Stimulated activated CD8-positive, alpha-beta memory T cell treated with anti-CD3 and anti-CD28 coated beads, Interleukin-7, amount 100 ng/mL, for 4 hours (primary cell): ENCODE measurements around the gene IGLL5.

Experiments used
- DNase-seq, 2 donors: peaks; one replicate each; pipeline ENCODE4 v3.0.0-alpha.2; 2020; ENCODE audit warnings: low read depth in 2 of 2

Gene IGLL5

GRCh38 chr22:22863001-22863400 is 24.6 kb upstream of the IGLL5 start:
- no peak for DNase-seq

DNA sequence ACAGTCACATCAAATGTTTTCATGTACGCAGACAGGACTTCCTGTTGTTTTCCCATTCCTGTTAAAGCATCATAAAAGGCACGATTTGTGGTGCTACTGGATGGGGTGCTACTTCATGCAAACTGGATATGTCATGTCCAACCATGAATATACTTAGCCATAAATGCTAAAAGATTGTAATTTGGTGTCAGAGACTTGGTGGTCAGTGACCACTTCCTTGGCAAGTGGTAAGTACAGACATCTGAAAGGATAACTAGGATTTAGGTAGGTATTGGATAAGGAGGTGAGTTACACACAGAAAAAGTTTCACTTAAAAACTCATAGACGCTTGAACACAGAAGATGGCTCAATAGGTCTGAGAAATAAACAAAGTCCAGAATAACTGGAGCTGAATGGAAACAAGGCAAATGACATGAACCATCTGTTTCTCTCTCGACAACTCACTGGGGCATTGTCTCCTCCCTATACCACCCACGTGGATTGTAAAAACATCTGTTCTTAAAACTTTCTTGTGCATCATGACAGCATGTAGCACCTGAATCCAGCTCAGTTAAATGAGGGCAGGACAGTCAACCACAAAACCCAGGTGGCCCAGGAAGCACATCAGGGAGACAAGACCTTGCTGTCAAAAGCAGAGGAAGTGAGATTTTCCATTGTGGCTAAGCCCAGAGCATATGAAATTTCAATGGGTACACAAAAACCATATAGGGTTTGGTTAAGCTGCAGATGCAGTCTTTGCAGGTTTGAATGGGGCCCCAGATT is 22.1 kb upstream of the IGLL5 start:
- DNase-seq: peak in 1 of 2 donors; percentile 12

- no peak for DNase-seq
Measured at GRCh38 chr22:22866381-22867111, 21.1 kb upstream of the IGLL5 start.

DNA sequence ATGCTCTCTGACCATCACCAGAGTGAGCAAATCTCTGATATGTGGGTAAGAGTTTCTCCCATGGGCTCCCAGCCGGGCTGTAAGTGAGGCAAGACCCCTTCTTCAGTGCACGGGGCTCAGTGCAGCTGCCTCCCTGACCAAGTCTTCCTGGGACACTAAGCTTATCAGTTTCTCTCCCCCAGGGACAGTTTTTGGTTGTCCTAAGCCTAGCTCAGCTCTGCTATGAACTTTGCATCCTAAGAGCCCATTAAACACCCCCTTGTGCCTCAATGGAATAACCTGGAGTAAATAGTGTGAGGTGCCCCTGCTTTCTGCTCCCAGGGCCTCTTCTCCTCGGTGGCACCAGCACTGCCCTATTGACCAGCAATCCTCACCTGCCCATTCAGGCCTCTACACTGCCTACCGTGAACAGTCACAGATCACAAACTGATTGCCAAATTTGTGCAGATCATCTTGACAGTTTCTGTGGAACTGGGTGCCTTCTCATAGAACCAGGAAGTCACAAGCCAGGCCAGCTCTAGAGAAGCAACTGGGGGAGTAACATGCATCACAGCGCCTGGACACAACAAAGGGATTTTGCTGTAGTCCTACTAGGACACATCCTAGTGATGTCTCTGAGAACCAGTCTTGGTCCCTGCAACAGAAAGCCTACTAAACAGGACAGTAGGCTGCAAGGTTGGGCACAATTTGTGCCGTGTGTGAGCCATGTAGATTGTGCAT is 19.5 kb upstream of the IGLL5 start:
- DNase-seq: no peak

DNA sequence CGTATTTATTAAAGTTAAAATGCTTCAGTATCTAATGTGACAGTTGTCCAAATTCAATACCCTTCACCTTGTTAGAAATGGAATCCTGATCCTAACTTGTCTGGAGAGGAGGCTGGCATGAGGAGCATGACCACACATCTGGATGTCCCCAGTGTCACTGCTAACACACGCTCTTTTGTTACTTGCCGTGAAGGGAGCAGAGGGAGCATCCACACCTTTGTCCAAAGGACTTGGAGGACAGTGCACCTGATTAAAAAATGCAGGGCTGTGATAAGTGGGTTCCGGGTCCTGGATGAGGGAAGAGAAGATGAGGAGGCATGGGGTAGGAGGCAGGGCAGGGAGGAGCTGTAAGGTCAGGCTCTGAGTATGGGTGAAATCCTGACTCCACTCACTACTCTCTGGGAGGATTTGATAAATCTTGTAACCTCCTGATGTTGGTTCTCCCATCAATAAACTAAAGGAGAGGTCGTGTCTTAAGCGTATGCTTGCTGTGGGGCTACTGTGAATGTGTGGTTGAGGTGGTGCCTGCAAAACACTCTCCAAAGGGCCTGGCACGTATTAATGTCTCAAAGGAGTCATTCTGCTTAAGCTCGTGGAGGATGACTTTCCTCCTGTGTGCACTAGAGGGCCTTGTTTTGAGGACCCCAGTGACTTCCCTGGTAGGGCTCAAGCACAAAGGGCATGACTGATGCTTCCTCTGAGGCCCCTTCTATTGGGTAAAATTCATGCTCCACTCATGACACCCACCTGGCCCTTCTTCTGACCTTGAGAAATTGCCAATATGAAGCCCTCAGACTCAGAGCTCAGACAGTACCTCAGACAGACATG is 16.8 kb upstream of the IGLL5 start:
- DNase-seq: no peak

- DNase-seq: no peak
Measured at GRCh38 chr22:22871536-22872278, 15.9 kb upstream of the IGLL5 start.

DNA sequence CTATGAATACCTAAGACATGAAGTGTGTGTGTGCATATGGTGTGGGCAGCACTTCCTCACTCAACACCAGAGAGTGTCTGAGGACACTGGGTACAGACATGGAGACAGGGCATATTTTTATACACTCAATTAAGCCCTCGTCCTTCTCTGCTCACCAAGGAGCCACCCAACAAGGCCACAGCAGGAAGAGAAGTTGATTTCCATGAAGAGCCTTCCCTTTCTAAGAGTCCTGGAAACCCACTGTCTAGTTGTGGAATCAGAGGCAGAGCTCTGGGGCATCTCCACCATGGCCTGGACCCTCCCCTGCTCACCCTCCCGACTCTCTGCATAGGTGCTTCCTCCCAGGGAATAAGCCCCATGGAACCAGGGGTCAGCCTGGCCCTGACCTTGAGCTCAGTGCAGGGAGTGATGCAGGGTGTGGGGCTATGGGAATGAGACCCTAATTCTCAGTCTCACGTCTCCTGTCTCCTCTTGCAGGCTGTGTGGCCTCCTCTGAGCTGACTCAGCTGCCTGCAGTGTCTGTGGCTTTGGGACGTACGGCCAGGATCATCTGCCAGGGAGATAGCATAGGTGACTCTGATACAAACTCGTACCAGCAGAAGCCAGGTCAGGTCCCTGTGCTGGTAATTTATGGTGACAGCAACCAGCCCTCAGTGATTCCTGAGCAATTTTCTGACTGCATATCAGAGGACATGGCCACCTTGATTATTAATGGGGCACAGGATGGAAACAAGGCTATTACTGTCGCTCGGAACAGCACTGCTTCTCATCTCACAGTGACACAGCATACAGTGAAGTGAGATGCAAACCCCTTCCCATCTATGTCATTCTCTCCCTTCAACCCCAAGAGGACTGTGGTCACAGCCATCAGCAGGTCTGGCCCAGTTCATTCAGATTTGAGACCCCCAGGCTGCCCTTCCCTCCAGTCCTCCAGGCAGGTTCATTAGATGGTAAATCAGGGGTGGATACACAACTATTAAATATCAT is 14.6 kb upstream of the IGLL5 start:
- no peak for DNase-seq

- peak; percentile 52 to 54 for DNase-seq
Measured at GRCh38 chr22:22877523-22878210, 9.9 kb upstream of the IGLL5 start.

- no peak for DNase-seq
Measured at GRCh38 chr22:22878211-22878570, 9.4 kb upstream of the IGLL5 start.

- DNase-seq: no peak
Measured at GRCh38 chr22:22878801-22879674, 8.6 kb upstream of the IGLL5 start.

DNA sequence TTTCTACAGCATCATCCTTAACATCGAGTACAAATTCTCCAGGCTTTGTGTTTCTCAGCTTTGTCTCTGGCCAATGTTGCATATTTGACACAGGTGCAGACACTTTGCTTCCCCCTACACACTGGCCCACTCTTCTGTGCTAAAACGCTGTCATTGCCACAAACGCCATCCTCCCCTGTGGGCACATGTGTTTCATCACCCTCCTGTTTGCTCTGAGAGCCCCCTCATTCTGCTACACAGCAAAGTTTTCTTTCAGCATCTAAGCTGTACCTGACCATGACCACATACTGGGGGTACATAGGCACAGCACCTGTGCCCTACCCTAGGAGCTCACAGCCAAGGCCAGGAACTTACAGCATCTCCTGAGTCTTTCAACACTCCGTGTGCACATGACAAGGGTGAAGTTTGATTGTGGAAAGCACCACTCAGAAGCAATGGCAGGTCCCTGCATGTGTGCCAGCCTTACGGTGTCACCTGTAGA is 7.9 kb upstream of the IGLL5 start:
- no peak for DNase-seq

GRCh38 chr22:22880645-22881044 is 7.0 kb upstream of the IGLL5 start:
- no peak for DNase-seq

- DNase-seq: no peak
Measured at GRCh38 chr22:22881116-22882000, 6.3 kb upstream of the IGLL5 start.

DNA sequence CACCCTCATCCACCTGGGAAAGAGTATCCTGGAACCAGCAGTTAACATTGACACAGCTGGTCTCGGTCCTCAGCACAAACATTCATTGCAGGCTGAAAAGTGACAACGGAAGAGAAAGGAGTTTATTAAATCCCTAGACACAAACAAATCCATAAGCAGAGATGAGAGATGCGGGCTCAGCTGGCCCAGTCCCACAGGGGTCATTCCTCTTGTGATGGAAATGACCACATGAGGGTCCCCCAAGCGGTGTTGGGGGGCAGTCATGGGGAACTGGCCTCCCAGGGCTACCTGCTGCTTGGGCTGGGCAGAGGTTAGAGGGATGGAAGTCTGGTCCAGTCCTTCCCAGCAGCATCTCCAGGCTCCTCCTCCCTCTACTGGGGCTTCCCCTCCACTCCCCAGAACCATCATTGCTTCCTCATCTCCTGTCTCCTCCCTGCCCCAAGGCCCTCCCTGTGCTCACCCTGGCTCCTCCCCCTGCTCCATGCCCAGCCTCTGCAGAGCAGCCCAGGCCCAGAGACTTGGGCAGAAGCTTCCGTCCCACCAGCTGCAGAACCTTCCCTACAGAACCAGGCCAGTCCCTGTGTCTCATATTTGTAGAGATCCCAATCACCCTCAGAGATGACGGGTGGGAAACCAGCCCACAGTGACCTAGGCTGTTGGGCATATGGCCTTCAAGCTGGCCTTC is 5.4 kb upstream of the IGLL5 start:
- no peak for DNase-seq

- DNase-seq: no peak
Measured at GRCh38 chr22:22883090-22883727, 4.4 kb upstream of the IGLL5 start.
